ENCODE data around the gene VCAN.

Gene VCAN

GRCh38 chr5:83540783-83541182 lies 69.2 kb downstream of the VCAN start:
- no peaks in the 10 kb centered on the region for H3K4me1 ChIP-seq (ENCODE audit: control insufficient read depth, low read depth, low read length)
- H3K27ac ChIP-seq (ENCODE audit: low read length) = no peak overlapping the region
- peaks cover 80% of the 10 kb centered on the region for H3K36me3 ChIP-seq (ENCODE audit: control insufficient read depth, low read depth, low read length)
- H3K9me3 ChIP-seq (ENCODE audit: control insufficient read depth, low read depth, low read length) = no peaks in the 10 kb centered on the region
- no peak overlapping the region for H3K9ac ChIP-seq (ENCODE audit: low read length)
- no peak overlapping the region for H3K4me3 ChIP-seq (ENCODE audit: low read length)
- H3K27me3 ChIP-seq (ENCODE audit: control insufficient read depth, insufficient read depth, low read length) = no peaks in the 10 kb centered on the region

DNA sequence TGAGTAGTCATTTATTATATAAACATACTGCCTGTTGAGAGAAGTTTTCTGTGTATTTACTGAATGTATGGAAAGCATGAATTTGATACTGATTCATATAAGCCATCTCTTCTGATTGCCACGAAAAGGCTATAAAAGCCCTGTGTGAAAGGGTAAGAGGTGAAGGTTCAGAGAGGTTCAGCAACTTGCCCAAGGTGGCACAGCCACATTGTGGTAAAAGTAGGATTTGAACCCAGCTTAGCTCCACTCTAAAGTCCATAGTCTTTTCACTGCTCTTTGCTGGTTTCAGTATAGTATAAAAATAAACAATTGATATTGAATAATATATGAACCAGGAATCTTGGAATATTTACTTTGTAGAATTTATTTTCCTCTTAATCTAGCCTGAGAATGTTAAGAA lies 71.3 kb downstream of the VCAN start:
- H3K27ac ChIP-seq (ENCODE audit: low read length) = no peak overlapping the region

DNA sequence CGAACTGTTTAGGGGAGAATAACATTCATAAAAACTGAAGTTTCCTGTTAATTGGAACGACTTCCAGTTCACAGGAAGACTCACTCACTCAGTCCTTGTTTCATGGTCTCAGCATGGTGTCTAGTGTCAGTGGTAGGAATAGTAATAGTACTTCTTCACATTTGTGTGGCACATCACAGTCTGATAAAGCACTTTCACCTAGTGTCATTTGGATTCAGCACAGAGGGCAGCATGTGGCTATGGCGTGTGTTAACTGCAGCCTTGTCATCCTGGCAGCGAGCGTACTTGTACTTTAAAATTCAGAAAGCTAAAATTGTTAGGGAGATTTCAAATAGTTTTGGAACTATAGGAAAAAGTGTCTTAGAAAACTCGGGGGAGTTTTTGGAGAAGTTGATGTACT lies 72.4 kb downstream of the VCAN start:
- Histone ChIP-seq H3K9ac (ENCODE audit: low read length) (no peak overlapping the region), H3K9me3 (ENCODE audit: control insufficient read depth, low read depth, low read length) (no peaks in the 10 kb centered on the region), H3K36me3 (ENCODE audit: control insufficient read depth, low read depth, low read length) (peaks cover 85% of the 10 kb centered on the region), H3K27me3 (ENCODE audit: control insufficient read depth, insufficient read depth, low read length) (no peaks in the 10 kb centered on the region), H3K4me3 (ENCODE audit: low read length) (no peak overlapping the region), H3K27ac (ENCODE audit: low read length) (no peak overlapping the region), H3K4me1 (ENCODE audit: control insufficient read depth, low read depth, low read length) (no peaks in the 10 kb centered on the region)

More for the DNA sequence above, 71.3 kb downstream of the VCAN start:
- Histone ChIP-seq H3K4me1 (ENCODE audit: control insufficient read depth, low read depth, low read length) (no peaks in the 10 kb centered on the region), H3K4me3 (ENCODE audit: low read length) (no peak overlapping the region), H3K9me3 (ENCODE audit: control insufficient read depth, low read depth, low read length) (no peaks in the 10 kb centered on the region), H3K9ac (ENCODE audit: low read length) (no peak overlapping the region), H3K27me3 (ENCODE audit: control insufficient read depth, insufficient read depth, low read length) (no peaks in the 10 kb centered on the region), H3K36me3 (ENCODE audit: control insufficient read depth, low read depth, low read length) (peaks cover 85% of the 10 kb centered on the region)

DNA sequence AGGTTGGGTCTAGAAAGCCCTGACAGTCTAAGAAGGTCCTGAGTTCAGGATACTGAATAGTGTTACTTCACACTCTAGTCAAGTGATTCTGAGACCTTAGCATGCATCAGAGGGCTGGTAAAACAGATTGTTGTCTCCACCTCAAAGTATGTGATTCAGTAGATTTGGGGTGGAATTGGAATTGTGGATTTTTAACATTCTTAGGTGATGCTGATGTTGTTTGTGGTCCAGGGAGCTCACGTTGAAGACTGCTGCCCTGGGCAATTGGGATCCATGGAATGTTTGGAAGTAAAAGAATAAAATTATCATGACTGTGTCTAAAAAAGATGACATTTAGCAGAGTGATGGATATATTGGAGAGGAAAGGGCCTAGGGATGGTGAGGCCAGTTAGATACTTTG lies 75.6 kb downstream of the VCAN start:
- Histone ChIP-seq H3K9me3 (ENCODE audit: control insufficient read depth, low read depth, low read length) (no peaks in the 10 kb centered on the region), H3K36me3 (ENCODE audit: control insufficient read depth, low read depth, low read length) (peaks cover 75% of the 10 kb centered on the region), H3K4me1 (ENCODE audit: control insufficient read depth, low read depth, low read length) (no peaks in the 10 kb centered on the region)

GRCh38 chr5:83547889-83548288 lies 76.3 kb downstream of the VCAN start:
- Histone ChIP-seq H3K36me3 (ENCODE audit: control insufficient read depth, low read depth, low read length) (peaks cover 72% of the 10 kb centered on the region), H3K4me1 (ENCODE audit: control insufficient read depth, low read depth, low read length) (no peaks in the 10 kb centered on the region), H3K9me3 (ENCODE audit: control insufficient read depth, low read depth, low read length) (no peaks in the 10 kb centered on the region), H3K27ac (ENCODE audit: low read length) (no peak overlapping the region), H3K9ac (ENCODE audit: low read length) (no peak overlapping the region), H3K27me3 (ENCODE audit: control insufficient read depth, insufficient read depth, low read length) (no peaks in the 10 kb centered on the region), H3K4me3 (ENCODE audit: low read length) (no peak overlapping the region)

More for the DNA sequence above, 75.6 kb downstream of the VCAN start:
- no peak overlapping the region for H3K9ac ChIP-seq (ENCODE audit: low read length)
- H3K27me3 ChIP-seq (ENCODE audit: control insufficient read depth, insufficient read depth, low read length) = no peaks in the 10 kb centered on the region
- H3K27ac ChIP-seq (ENCODE audit: low read length) = no peak overlapping the region
- H3K4me3 ChIP-seq (ENCODE audit: low read length) = no peak overlapping the region

DNA sequence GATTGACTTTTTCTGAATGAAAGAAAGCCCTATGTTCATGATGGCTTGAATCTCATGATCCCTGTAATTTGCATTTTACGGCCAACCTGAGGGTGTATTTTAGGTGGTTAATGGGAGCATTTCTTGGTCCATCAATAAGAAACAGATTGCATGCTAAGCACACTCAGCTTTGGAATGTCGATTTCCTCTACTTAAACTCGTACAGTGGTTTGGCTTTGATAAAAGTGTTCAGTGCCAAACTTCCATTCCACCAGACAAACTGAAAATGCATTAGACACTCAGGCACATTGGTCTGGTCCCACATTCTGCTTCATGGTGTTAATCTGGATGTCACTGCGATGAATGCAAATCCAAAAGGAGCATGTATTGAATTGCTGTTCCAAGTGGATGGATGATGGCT lies 77.0 kb downstream of the VCAN start:
- H3K9me3 ChIP-seq (ENCODE audit: control insufficient read depth, low read depth, low read length) = no peaks in the 10 kb centered on the region
- H3K27ac ChIP-seq (ENCODE audit: low read length) = no peak overlapping the region
- H3K36me3 ChIP-seq (ENCODE audit: control insufficient read depth, low read depth, low read length) = peaks cover 78% of the 10 kb centered on the region
- H3K27me3 ChIP-seq (ENCODE audit: control insufficient read depth, insufficient read depth, low read length) = no peaks in the 10 kb centered on the region
- no peak overlapping the region for H3K9ac ChIP-seq (ENCODE audit: low read length)
- H3K4me1 ChIP-seq (ENCODE audit: control insufficient read depth, low read depth, low read length) = no peaks in the 10 kb centered on the region
- H3K4me3 ChIP-seq (ENCODE audit: low read length) = no peak overlapping the region

- Histone ChIP-seq H3K9ac (ENCODE audit: low read length) (no peak overlapping the region), H3K4me3 (ENCODE audit: low read length) (no peak overlapping the region), H3K9me3 (ENCODE audit: control insufficient read depth, low read depth, low read length) (no peaks in the 10 kb centered on the region), H3K27me3 (ENCODE audit: control insufficient read depth, insufficient read depth, low read length) (no peaks in the 10 kb centered on the region), H3K4me1 (ENCODE audit: control insufficient read depth, low read depth, low read length) (no peaks in the 10 kb centered on the region), H3K27ac (ENCODE audit: low read length) (no peak overlapping the region), H3K36me3 (ENCODE audit: control insufficient read depth, low read depth, low read length) (peaks cover 78% of the 10 kb centered on the region)
Measured at GRCh38 chr5:83549076-83549475, 77.5 kb downstream of the VCAN start.

- H3K4me1 ChIP-seq (ENCODE audit: control insufficient read depth, low read depth, low read length) = no peaks in the 10 kb centered on the region
- no peak overlapping the region for H3K4me3 ChIP-seq (ENCODE audit: low read length)
- peaks cover 83% of the 10 kb centered on the region for H3K36me3 ChIP-seq (ENCODE audit: control insufficient read depth, low read depth, low read length)
- H3K27me3 ChIP-seq (ENCODE audit: control insufficient read depth, insufficient read depth, low read length) = no peaks in the 10 kb centered on the region
- no peaks in the 10 kb centered on the region for H3K9me3 ChIP-seq (ENCODE audit: control insufficient read depth, low read depth, low read length)
- no peak overlapping the region for H3K9ac ChIP-seq (ENCODE audit: low read length)
- no peak overlapping the region for H3K27ac ChIP-seq (ENCODE audit: low read length)
Measured at GRCh38 chr5:83549674-83550073, 78.1 kb downstream of the VCAN start.

- no peak overlapping the region for H3K27ac ChIP-seq (ENCODE audit: low read length)
Measured at GRCh38 chr5:83551821-83552220, 80.3 kb downstream of the VCAN start.

GRCh38 chr5:83552275-83552674 lies 80.7 kb downstream of the VCAN start:
- Histone ChIP-seq H3K27ac (ENCODE audit: low read length) (no peak overlapping the region), H3K27me3 (ENCODE audit: control insufficient read depth, insufficient read depth, low read length) (no peaks in the 10 kb centered on the region), H3K9me3 (ENCODE audit: control insufficient read depth, low read depth, low read length) (no peaks in the 10 kb centered on the region), H3K36me3 (ENCODE audit: control insufficient read depth, low read depth, low read length) (peaks cover 86% of the 10 kb centered on the region), H3K4me1 (ENCODE audit: control insufficient read depth, low read depth, low read length) (no peaks in the 10 kb centered on the region), H3K4me3 (ENCODE audit: low read length) (no peak overlapping the region), H3K9ac (ENCODE audit: low read length) (no peak overlapping the region)

More at GRCh38 chr5:83551821-83552220, 80.3 kb downstream of the VCAN start:
- Histone ChIP-seq H3K4me1 (ENCODE audit: control insufficient read depth, low read depth, low read length) (no peaks in the 10 kb centered on the region), H3K9ac (ENCODE audit: low read length) (no peak overlapping the region), H3K9me3 (ENCODE audit: control insufficient read depth, low read depth, low read length) (no peaks in the 10 kb centered on the region), H3K36me3 (ENCODE audit: control insufficient read depth, low read depth, low read length) (peaks cover 86% of the 10 kb centered on the region), H3K27me3 (ENCODE audit: control insufficient read depth, insufficient read depth, low read length) (no peaks in the 10 kb centered on the region), H3K4me3 (ENCODE audit: low read length) (no peak overlapping the region)

DNA sequence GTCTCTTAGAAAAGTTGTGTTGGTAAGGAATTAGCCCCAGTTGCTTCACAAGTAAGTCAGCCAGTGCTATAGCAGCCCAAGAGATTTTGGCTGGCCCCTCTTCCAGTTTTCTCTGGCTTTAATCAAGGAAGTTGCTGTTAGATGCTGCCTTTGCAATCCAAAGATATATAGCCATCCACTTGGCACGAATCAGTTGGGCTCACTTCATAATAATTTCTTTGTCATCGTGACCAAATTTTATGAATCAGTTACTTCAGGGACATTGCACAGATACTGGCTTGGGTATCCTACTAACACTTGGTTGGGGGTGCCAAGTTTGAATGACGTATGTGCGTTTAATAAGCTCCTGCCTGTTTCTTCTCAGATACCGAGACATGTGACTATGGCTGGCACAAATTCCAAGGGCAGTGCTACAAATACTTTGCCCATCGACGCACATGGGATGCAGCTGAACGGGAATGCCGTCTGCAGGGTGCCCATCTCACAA lies 81.5 kb downstream of the VCAN start:
- Histone ChIP-seq H3K27ac (ENCODE audit: low read length) (no peak overlapping the region), H3K27me3 (ENCODE audit: control insufficient read depth, insufficient read depth, low read length) (no peaks in the 10 kb centered on the region), H3K36me3 (ENCODE audit: control insufficient read depth, low read depth, low read length) (peaks cover 86% of the 10 kb centered on the region), H3K4me1 (ENCODE audit: control insufficient read depth, low read depth, low read length) (no peaks in the 10 kb centered on the region), H3K9me3 (ENCODE audit: control insufficient read depth, low read depth, low read length) (no peaks in the 10 kb centered on the region), H3K9ac (ENCODE audit: low read length) (no peak overlapping the region), H3K4me3 (ENCODE audit: low read length) (no peak overlapping the region)

GRCh38 chr5:83554133-83554532 lies 82.6 kb downstream of the VCAN start:
- H3K4me1 ChIP-seq (ENCODE audit: control insufficient read depth, low read depth, low read length) = no peaks in the 10 kb centered on the region
- H3K9me3 ChIP-seq (ENCODE audit: control insufficient read depth, low read depth, low read length) = no peaks in the 10 kb centered on the region
- no peaks in the 10 kb centered on the region for H3K27me3 ChIP-seq (ENCODE audit: control insufficient read depth, insufficient read depth, low read length)
- H3K9ac ChIP-seq (ENCODE audit: low read length) = no peak overlapping the region
- no peak overlapping the region for H3K4me3 ChIP-seq (ENCODE audit: low read length)
- H3K36me3 ChIP-seq (ENCODE audit: control insufficient read depth, low read depth, low read length) = peaks cover 84% of the 10 kb centered on the region
- no peak overlapping the region for H3K27ac ChIP-seq (ENCODE audit: low read length)
